HepG2 (cell line): ENCODE measurements around the gene XK. TPM values are rescaled to one million over a fixed set of nuclear protein-coding genes. Genes with fewer than 3 reads are reported as not detected.

Experiments
- HNF4A ChIP-seq: sonication (generic); formaldehyde crosslinking; IDR thresholded peaks from 2 replicates; pipeline ENCODE4 v1.4.0; 2020; ENCODE audit warnings: missing genetic modification reagents
- KLF16 ChIP-seq, 2 experiments: sonication (generic) in 1 of 2; formaldehyde crosslinking in 1 of 2; IDR thresholded peaks; 2 replicates each; pipeline versions ENCODE4 v1.6.1 to v1.8.0; 2016 to 2023; ENCODE audit warnings: missing genetic modification reagents in 2 of 2, missing compliant biosample characterization in 1 of 2
- NFE2 ChIP-seq: sonication (generic); formaldehyde crosslinking; IDR thresholded peaks from 2 replicates; pipeline ENCODE4 v1.4.0; 2020; ENCODE audit warnings: missing genetic modification reagents
- NRL ChIP-seq: sonication (generic); formaldehyde crosslinking; IDR thresholded peaks from 2 replicates; pipeline ENCODE4 v1.5.0; 2020; ENCODE audit warnings: missing genetic modification reagents, mild to moderate bottlenecking, moderate library complexity, borderline replicate concordance
- PLRG1 ChIP-seq: fragments of 450-650 bp; conservative IDR thresholded peaks from 2 replicates; pipeline ENCODE4 v1.6.1; 2016
- RBM22 ChIP-seq: fragments of 200-400 bp; formaldehyde crosslinking; optimal IDR thresholded peaks from 2 replicates; pipeline ENCODE3; 2017; ENCODE audit warnings: mild to moderate bottlenecking, low read length, moderate library complexity
- SNRNP70 ChIP-seq: fragments of 200-400 bp; formaldehyde crosslinking; IDR thresholded peaks from 2 replicates; pipeline ENCODE4 v1.6.1; 2017; ENCODE audit warnings: mild to moderate bottlenecking, low read depth, low read length, moderate library complexity
- TBP ChIP-seq: sonication (generic); formaldehyde crosslinking; IDR thresholded peaks from 2 replicates; pipeline ENCODE4 v1.5.0; 2020; ENCODE audit warnings: missing genetic modification reagents
- ZNF530 ChIP-seq: sonication (generic); formaldehyde crosslinking; IDR thresholded peaks from 2 replicates; pipeline ENCODE4 v1.5.0; 2020; ENCODE audit warnings: low read depth, mild to moderate bottlenecking, missing genetic modification reagents
- ZNF83 ChIP-seq: sonication (generic); formaldehyde crosslinking; IDR thresholded peaks from 2 replicates; pipeline ENCODE4 v1.4.0; 2020; ENCODE audit warnings: missing genetic modification reagents, mild to moderate bottlenecking, borderline replicate concordance
- ZSCAN21 ChIP-seq: sonication (generic); formaldehyde crosslinking; IDR thresholded peaks from 2 replicates; pipeline ENCODE4 v1.8.0; 2022; ENCODE audit warnings: mild to moderate bottlenecking, missing genetic modification reagents, moderate library complexity, borderline replicate concordance
- polyA plus RNA-seq, 8 experiments: library from polyadenylated mRNA; depleted of rRNA in 3 of 8; stranded (reverse) in 7 of 8; unstranded in 1 of 8; fragments of >200 nt; fragmentation: Illumina TruSeq in 4 of 8; extraction: Trizol in 4 of 8; gene quantifications; 2 replicates each; pipeline versions ENCODE4 v1.2.1 to v1.2.3, GENCODE V29; 2011 to 2016; ENCODE audit warnings: low read depth in 4 of 8, missing spikeins in 1 of 8, mixed read lengths in 1 of 8; ENCODE audit not compliant: insufficient read depth in 1 of 8
- total RNA-seq, 5 experiments: library from RNA; depleted of rRNA; stranded (reverse); fragments of >200 nt; fragmentation: Illumina TruSeq; extraction: Trizol; gene quantifications; 2 replicates each; pipeline ENCODE4 v1.2.3, GENCODE V29; 2016; ENCODE audit warnings: low read depth in 1 of 5
- TF ChIP-seq, protein P1 (sequence below), 2 experiments: fragments of 450-650 bp in 1 of 2; sonication (generic) in 1 of 2; formaldehyde crosslinking in 1 of 2; IDR thresholded peaks; 2 replicates each; pipeline versions ENCODE4 v1.6.1 to v1.8.0; 2016 to 2022; ENCODE audit warnings: antibody characterized with exemption in 1 of 2, mild to moderate bottlenecking in 1 of 2, missing genetic modification reagents in 1 of 2
- TF ChIP-seq, protein P2 (sequence below): IDR thresholded peaks from 2 replicates; pipeline ENCODE4 v1.6.1; 2016; ENCODE audit warnings: low read depth, control low read depth
- TF ChIP-seq, protein P3 (sequence below): IDR thresholded peaks from 2 replicates; pipeline ENCODE4 v1.6.1; 2016; ENCODE audit warnings: control low read depth
- TF ChIP-seq, protein P4 (sequence below): IDR thresholded peaks from 2 replicates; pipeline ENCODE4 v1.6.1; 2012; ENCODE audit warnings: inconsistent platforms
- TF ChIP-seq, protein P5 (sequence below): IDR thresholded peaks from 2 replicates; pipeline ENCODE4 v1.6.1; 2016; ENCODE audit warnings: mild to moderate bottlenecking, missing biosample characterization, missing genetic modification reagents

The XK gene
- total and polyA plus RNA-seq, 2 of the 13 experiments (the other 11 are each of a cell fraction or from before 2014, with no cell fraction given): not detected

DNA sequence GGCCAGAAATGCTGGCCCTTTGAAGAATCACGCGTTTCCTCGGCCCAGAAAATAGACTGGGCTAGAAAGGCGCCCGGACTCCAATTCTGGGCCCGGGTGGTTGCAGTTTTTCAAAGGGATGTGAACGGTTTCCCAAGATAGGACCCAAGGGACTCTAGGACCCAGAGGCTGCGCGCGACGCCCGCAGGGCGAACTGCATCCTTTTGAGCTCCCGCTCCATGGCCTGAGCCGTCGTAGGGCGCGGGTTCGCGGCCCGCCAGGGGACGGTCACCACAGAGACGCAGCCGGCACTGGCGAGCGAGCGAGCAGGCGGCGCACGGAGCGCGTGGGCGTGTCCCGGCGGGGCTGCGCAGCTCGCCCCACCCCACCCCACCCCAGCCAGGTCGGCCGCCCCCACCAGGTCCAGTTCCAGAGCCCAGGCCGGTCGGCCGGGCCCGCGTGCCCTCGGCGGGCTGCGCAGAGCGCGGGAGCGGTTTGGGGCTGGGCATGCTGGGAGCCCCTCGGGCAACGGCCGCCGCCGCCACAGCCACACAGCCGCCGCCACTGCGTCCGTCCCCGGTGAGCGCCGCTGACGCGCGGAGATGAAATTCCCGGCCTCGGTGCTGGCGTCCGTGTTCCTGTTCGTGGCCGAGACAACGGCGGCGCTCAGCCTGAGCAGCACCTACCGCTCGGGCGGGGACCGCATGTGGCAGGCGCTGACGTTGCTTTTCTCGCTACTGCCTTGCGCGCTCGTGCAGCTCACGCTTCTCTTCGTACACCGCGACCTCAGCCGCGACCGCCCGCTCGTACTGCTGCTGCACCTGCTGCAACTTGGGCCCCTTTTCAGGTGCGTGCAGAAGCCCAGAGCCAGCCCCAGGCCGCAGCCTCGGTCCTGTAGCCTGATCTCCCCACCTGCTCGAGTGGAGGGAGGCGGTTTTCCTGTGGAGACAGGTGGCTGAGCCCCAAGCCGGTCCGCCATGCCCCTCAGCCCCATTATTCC is at the start of gene XK (continued):
- TF ChIP-seq, protein P1, sequence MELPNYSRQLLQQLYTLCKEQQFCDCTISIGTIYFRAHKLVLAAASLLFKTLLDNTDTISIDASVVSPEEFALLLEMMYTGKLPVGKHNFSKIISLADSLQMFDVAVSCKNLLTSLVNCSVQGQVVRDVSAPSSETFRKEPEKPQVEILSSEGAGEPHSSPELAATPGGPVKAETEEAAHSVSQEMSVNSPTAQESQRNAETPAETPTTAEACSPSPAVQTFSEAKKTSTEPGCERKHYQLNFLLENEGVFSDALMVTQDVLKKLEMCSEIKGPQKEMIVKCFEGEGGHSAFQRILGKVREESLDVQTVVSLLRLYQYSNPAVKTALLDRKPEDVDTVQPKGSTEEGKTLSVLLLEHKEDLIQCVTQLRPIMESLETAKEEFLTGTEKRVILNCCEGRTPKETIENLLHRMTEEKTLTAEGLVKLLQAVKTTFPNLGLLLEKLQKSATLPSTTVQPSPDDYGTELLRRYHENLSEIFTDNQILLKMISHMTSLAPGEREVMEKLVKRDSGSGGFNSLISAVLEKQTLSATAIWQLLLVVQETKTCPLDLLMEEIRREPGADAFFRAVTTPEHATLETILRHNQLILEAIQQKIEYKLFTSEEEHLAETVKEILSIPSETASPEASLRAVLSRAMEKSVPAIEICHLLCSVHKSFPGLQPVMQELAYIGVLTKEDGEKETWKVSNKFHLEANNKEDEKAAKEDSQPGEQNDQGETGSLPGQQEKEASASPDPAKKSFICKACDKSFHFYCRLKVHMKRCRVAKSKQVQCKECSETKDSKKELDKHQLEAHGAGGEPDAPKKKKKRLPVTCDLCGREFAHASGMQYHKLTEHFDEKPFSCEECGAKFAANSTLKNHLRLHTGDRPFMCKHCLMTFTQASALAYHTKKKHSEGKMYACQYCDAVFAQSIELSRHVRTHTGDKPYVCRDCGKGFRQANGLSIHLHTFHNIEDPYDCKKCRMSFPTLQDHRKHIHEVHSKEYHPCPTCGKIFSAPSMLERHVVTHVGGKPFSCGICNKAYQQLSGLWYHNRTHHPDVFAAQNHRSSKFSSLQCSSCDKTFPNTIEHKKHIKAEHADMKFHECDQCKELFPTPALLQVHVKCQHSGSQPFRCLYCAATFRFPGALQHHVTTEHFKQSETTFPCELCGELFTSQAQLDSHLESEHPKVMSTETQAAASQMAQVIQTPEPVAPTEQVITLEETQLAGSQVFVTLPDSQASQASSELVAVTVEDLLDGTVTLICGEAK (IDR thresholded peaks at IDR 0.05): no peak
- TF ChIP-seq, protein P1 (CRISPR knock-in tag; IDR thresholded peaks at IDR 0.05): no peak
- no peak for TF ChIP-seq SNRNP70
- TF ChIP-seq, protein P2, sequence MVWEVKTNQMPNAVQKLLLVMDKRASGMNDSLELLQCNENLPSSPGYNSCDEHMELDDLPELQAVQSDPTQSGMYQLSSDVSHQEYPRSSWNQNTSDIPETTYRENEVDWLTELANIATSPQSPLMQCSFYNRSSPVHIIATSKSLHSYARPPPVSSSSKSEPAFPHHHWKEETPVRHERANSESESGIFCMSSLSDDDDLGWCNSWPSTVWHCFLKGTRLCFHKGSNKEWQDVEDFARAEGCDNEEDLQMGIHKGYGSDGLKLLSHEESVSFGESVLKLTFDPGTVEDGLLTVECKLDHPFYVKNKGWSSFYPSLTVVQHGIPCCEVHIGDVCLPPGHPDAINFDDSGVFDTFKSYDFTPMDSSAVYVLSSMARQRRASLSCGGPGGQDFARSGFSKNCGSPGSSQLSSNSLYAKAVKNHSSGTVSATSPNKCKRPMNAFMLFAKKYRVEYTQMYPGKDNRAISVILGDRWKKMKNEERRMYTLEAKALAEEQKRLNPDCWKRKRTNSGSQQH (CRISPR knock-in tag): no peak
- TF ChIP-seq, protein P3, sequence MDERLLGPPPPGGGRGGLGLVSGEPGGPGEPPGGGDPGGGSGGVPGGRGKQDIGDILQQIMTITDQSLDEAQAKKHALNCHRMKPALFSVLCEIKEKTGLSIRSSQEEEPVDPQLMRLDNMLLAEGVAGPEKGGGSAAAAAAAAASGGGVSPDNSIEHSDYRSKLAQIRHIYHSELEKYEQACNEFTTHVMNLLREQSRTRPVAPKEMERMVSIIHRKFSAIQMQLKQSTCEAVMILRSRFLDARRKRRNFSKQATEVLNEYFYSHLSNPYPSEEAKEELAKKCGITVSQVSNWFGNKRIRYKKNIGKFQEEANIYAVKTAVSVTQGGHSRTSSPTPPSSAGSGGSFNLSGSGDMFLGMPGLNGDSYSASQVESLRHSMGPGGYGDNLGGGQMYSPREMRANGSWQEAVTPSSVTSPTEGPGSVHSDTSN: no peak
- TF ChIP-seq ZNF83: no peak
- TF ChIP-seq, protein P4, sequence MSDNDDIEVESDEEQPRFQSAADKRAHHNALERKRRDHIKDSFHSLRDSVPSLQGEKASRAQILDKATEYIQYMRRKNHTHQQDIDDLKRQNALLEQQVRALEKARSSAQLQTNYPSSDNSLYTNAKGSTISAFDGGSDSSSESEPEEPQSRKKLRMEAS: no peak
- no peak for TF ChIP-seq KLF16 (CRISPR knock-in tag; IDR thresholded peaks at IDR 0.05)
- TF ChIP-seq NRL: no peak
- no peak for TF ChIP-seq ZNF530
- no peak for TF ChIP-seq NFE2 (CRISPR knock-in tag)
- TF ChIP-seq HNF4A (CRISPR knock-in tag): no peak
- no peak for TF ChIP-seq TBP (CRISPR knock-in tag)
- no peak for TF ChIP-seq PLRG1
- TF ChIP-seq RBM22: no peak
- TF ChIP-seq ZSCAN21: no peak
- TF ChIP-seq, protein P5, sequence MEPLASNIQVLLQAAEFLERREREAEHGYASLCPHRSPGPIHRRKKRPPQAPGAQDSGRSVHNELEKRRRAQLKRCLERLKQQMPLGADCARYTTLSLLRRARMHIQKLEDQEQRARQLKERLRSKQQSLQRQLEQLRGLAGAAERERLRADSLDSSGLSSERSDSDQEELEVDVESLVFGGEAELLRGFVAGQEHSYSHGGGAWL (CRISPR knock-in tag): no peak
